T-cell (primary cell): ENCODE data around the gene TGFBI. TPM values are rescaled to one million over a fixed set of nuclear protein-coding genes. Genes with fewer than 3 reads are reported as not detected.

Source experiments
- ATAC-seq, 4 experiments: fragments of 200-7000 bp in 3 of 4; fragments of 150-1000 bp in 1 of 4; cut with Tn5 transposase; replicated peaks in 1 of 4; 1 replicate in 3 of 4; 2 replicates in 1 of 4; pipeline ENCODE4 v1.10.0; 2021; ENCODE audit warnings: moderate library complexity in 3 of 4, mild to moderate bottlenecking in 2 of 4, moderate number of reproducible peaks in 1 of 4
- CTCF ChIA-PET, 2 donors: fragments of 300-600 bp; sonication (Branson Sonifier 250); formaldehyde crosslinking; loops; one replicate each; lab custom pipeline; 2022; ENCODE audit warnings: antibody characterized with exemption in 2 of 2; lab: Charles Lee
- POLR2A ChIA-PET, 2 donors: fragments of 300-600 bp; sonication (Branson Sonifier 250); formaldehyde crosslinking; loops; one replicate each; lab custom pipeline; 2022; ENCODE audit warnings: antibody characterized with exemption in 2 of 2; lab: Charles Lee
- DNase-seq, 35 experiments: peaks; one replicate each; pipeline versions ENCODE4 v3.0.0 to v3.0.0-alpha.2; 2013 to 2023
- H3K27ac ChIP-seq: one replicate; pipeline ENCODE4 v1.5.1; 2013; ENCODE audit warnings: low read length
- H3K27me3 ChIP-seq, 2 experiments: replicated peaks in 1 of 2; 1 replicate in 1 of 2; 2 replicates in 1 of 2; pipeline versions ENCODE4 v1.6.1 to v1.7.0; 2013; ENCODE audit warnings: low read length in 1 of 2, mixed read lengths in 1 of 2; ENCODE audit not compliant: control insufficient read depth in 2 of 2, insufficient read depth in 2 of 2; ENCODE audit errors: extremely low read depth in 1 of 2
- H3K36me3 ChIP-seq, 2 donors: 1 replicate in 1 of 2; 2 replicates in 1 of 2; pipeline versions ENCODE4 v1.6.1 to v1.7.0; 2013; ENCODE audit warnings: low read length in 1 of 2; ENCODE audit not compliant: control insufficient read depth in 2 of 2, insufficient read depth in 1 of 2; ENCODE audit errors: extremely low read depth in 1 of 2
- H3K4me1 ChIP-seq, 2 experiments: 1 replicate in 1 of 2; 2 replicates in 1 of 2; pipeline versions ENCODE4 v1.6.1 to v1.7.0; 2013; ENCODE audit warnings: low read length in 2 of 2, mixed read lengths in 1 of 2; ENCODE audit not compliant: insufficient read depth in 2 of 2, control insufficient read depth in 1 of 2; ENCODE audit errors: extremely low read depth in 1 of 2
- H3K4me3 ChIP-seq, 2 donors: 1 replicate in 1 of 2; 2 replicates in 1 of 2; pipeline versions ENCODE4 v1.5.1 to v1.7.0; 2013; ENCODE audit warnings: mild to moderate bottlenecking in 2 of 2, low read length in 1 of 2, moderate library complexity in 1 of 2; ENCODE audit not compliant: control insufficient read depth in 1 of 2; ENCODE audit errors: extremely low read depth in 1 of 2
- H3K9me3 ChIP-seq: 2 replicates; pipeline ENCODE4 v1.7.0; 2013
- H3K27ac Mint-ChIP-seq, 2 donors: one replicate each; pipeline ENCODE4 v1.8.0; 2020 to 2021; ENCODE audit warnings: mild to moderate bottlenecking in 2 of 2, mixed read lengths in 2 of 2
- H3K27me3 Mint-ChIP-seq, 2 donors: one replicate each; pipeline ENCODE4 v1.8.0; 2021 to 2022; ENCODE audit warnings: mixed read lengths in 2 of 2
- H3K36me3 Mint-ChIP-seq: one replicate; pipeline ENCODE4 v1.8.0; 2021; ENCODE audit warnings: mixed read lengths
- H3K4me1 Mint-ChIP-seq, 3 donors: one replicate each; pipeline ENCODE4 v1.8.0; 2020 to 2022; ENCODE audit warnings: mixed read lengths in 3 of 3, mild to moderate bottlenecking in 1 of 3
- H3K4me3 Mint-ChIP-seq, 3 donors: one replicate each; pipeline ENCODE4 v1.8.0; 2020 to 2022; ENCODE audit warnings: mild to moderate bottlenecking in 3 of 3, mixed read lengths in 3 of 3, moderate library complexity in 3 of 3
- H3K9me3 Mint-ChIP-seq, 3 donors: one replicate each; pipeline ENCODE4 v1.8.0; 2020 to 2022; ENCODE audit warnings: mixed read lengths in 3 of 3
- WGBS: methylation state at CpG from one replicate; pipeline ENCODE4 v1.1.5; 2013; ENCODE audit warnings: missing lambda C conversion rate; ENCODE audit not compliant: insufficient coverage; 5-methylcytosine and 5-hydroxymethylcytosine counted together
- total RNA-seq, 35 experiments: library from RNA in 6 of 35; stranded (reverse) in 6 of 35; fragments of 120-200 nt in 1 of 35; gene quantifications; one replicate each; pipeline versions ENCODE4 v1.2.1 to v1.2.4 and lab custom pipeline; 2013 to 2026

TGFBI gene
- total RNA-seq, 5 donors from 2014 or later (not counting 1 experiment from before 2014, with no cell fraction given): 1.9 to 5.1 (median 2.9) TPM

DNA sequence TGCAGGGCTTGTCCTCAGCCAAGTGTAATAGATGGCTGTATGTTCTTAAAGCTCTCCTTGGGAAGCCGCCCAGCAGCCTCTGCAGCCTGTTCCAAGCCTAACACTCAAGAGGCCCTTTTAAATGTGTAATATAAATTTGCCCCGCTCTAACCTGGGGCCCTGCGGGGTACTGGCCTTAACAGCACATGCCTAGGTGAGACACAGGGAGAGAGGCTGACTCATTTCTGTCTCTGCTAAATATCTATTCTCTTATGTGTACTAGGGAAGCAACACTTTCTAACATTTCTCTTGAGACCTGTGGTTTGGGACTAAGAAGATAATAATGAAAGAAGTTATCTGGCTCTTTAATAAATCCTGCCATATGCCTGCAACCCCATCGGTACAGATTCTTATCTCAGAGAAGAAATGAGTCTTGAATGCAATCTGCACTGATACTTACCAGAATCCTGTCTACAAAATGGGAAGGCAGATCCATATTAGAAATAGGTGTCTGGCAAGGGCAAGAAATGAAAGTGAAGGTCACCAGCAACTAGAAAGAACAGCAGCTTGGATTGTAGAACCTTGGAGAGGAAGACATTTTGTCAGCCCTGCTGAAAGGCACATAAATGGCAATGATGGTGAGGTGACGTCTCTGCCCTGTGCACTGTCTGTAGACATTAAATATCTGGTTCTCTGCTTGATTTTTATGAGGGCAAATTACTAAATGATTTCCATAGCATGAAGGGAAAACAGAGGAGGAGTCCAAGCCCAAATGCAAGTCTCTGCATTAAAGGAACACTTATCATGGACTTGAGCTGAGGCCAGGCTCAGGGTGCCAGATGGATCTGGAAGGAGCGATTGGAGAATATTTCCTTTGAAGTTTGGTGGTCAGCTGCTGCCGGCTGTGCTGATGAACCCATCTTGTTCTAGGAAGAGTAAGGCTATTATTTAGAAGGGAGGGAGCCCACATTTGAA lies 14.5 kb upstream of the TGFBI start:
- Histone ChIP-seq H3K4me3 (no peak overlapping the region), H3K36me3 (no peaks in the 10 kb centered on the region), H3K27ac (no peak overlapping the region), H3K27me3 (no peaks in the 10 kb centered on the region), H3K4me1 (no peaks in the 10 kb centered on the region), H3K9me3 (no peaks in the 10 kb centered on the region)
- CTCF ChIA-PET: interaction anchor here in 1 of 2 donors (0.7 kb wide), 1 partner anchor 115 kb away, joined by 3 read pairs; no protein-coding TSS in a partner anchor
- POLR2A ChIA-PET: no interaction called here
- Mint-ChIP-seq H3K4me1 (peaks cover 0 to 7% (median 4%) of the 10 kb centered on the region in 3 donors), H3K27me3 (peaks cover 3 to 28% of the 10 kb centered on the region in 2 donors), H3K27ac (no peak overlapping the region), H3K36me3 (no peaks in the 10 kb centered on the region), H3K4me3 (no peak overlapping the region), H3K9me3 (no peaks in the 10 kb centered on the region)
- 89% methylated on average over 2 of the region's 7 CpGs for WGBS
- ATAC-seq (no peak), DNase-seq (no peak)

DNA sequence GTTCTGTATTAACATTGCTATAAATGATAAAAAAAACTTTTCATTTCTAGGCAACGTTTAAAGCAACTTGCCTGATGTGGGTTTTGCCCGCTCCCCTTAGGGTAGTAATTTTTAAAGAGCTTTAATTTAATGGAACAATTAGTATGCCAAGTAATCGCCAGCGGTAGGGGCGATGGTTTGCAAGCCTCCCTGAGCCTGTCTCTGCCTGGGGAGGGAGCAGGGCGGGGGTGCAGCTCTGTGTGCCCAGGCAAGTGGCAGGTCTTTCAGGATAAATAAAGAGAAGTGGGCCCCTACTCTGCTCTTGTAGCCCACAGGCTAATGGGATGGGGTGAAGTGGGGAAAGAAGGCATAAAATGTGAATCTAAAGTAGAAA lies 13.8 kb upstream of the TGFBI start:
- CTCF ChIA-PET: interaction anchor here in 1 of 2 donors (0.7 kb wide), 1 partner anchor 114 kb away, joined by 3 read pairs; no protein-coding TSS in a partner anchor

DNA sequence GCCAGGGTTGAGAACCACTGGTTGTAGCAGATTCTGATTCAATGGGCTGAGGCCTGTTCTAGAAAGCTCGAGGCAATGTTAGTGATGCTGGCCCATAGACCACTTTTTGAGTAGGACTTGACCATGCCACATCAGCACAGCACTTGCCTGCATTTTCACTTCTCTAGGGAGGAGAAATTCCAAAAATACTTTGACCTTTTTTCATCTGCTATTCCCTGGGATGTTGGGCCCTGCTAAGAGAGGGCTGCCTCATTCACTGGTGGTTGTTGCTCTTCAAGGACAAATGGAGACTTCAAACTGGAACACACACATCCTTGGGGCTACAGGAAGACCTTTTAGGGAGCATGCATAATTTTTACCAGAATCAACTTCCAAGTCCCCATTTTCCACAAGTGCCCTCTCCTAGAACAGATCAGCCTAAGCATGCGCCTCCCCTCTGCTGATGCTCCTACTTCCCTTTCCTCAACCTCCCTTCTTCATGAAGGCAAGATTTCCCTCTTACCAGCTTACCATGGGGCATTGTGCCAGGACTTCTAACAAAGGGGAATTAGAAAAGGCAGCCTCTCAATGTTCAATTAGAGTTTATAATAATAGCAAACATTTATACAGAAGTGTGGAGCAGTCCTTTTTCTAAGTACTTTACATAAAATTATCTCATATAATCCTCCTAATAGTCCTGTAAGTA lies 12.7 kb upstream of the TGFBI start:
- Mint-ChIP-seq H3K27me3 (peaks cover 3 to 23% of the 10 kb centered on the region in 2 donors), H3K27ac (no peak overlapping the region), H3K36me3 (no peaks in the 10 kb centered on the region), H3K4me3 (no peak overlapping the region), H3K9me3 (no peaks in the 10 kb centered on the region), H3K4me1 (peaks cover 0 to 10% (median 7%) of the 10 kb centered on the region in 3 donors)
- no peaks in the 10 kb centered on the region for H3K27me3 ChIP-seq
- H3K4me1 ChIP-seq: no peaks in the 10 kb centered on the region
- POLR2A ChIA-PET: no interaction called here
- H3K36me3 ChIP-seq: no peaks in the 10 kb centered on the region
- no peak overlapping the region for H3K27ac ChIP-seq
- ATAC-seq (no peak), DNase-seq (no peak)
- H3K9me3 ChIP-seq: no peaks in the 10 kb centered on the region
- no peak overlapping the region for H3K4me3 ChIP-seq
- CTCF ChIA-PET: no interaction called here
- no CpG with 5 or more reads among the region's 2 CpGs for WGBS

More for the DNA sequence above, 13.8 kb upstream of the TGFBI start:
- 98% methylated on average over 6 of the region's 6 CpGs for WGBS
- H3K27me3 Mint-ChIP-seq: peaks cover 3 to 26% of the 10 kb centered on the region in 2 donors
- POLR2A ChIA-PET: no interaction called here
- H3K36me3 Mint-ChIP-seq: no peaks in the 10 kb centered on the region
- peaks cover 0 to 7% (median 4%) of the 10 kb centered on the region in 3 donors for H3K4me1 Mint-ChIP-seq
- H3K9me3 Mint-ChIP-seq: no peaks in the 10 kb centered on the region
- Histone ChIP-seq H3K4me3 (no peak overlapping the region), H3K27ac (no peak overlapping the region), H3K4me1 (no peaks in the 10 kb centered on the region), H3K36me3 (no peaks in the 10 kb centered on the region), H3K27me3 (no peaks in the 10 kb centered on the region), H3K9me3 (no peaks in the 10 kb centered on the region)
- ATAC-seq (no peak), DNase-seq (no peak)
- H3K4me3 Mint-ChIP-seq: no peak overlapping the region
- no peak overlapping the region for H3K27ac Mint-ChIP-seq

GRCh38 chr5:136016945-136017530 lies 11.8 kb upstream of the TGFBI start:
- ATAC-seq: no peak
- DNase-seq: no peak
- no peak overlapping the region for H3K27ac ChIP-seq
- no peaks in the 10 kb centered on the region for H3K4me1 ChIP-seq
- peaks cover 0 to 7% (median 3%) of the 10 kb centered on the region in 3 donors for H3K4me1 Mint-ChIP-seq
- no peaks in the 10 kb centered on the region for H3K36me3 ChIP-seq
- no peaks in the 10 kb centered on the region for H3K9me3 ChIP-seq
- H3K27me3 ChIP-seq: no peaks in the 10 kb centered on the region
- no peaks in the 10 kb centered on the region for H3K9me3 Mint-ChIP-seq
- no peak overlapping the region for H3K27ac Mint-ChIP-seq
- H3K36me3 Mint-ChIP-seq: no peaks in the 10 kb centered on the region
- H3K27me3 Mint-ChIP-seq: peaks cover 3 to 25% of the 10 kb centered on the region in 2 donors
- no peak overlapping the region for H3K4me3 ChIP-seq
- 100% methylated on average over 1 of the region's 2 CpGs for WGBS
- CTCF ChIA-PET: no interaction called here
- POLR2A ChIA-PET: no interaction called here
- H3K4me3 Mint-ChIP-seq: no peak overlapping the region

DNA sequence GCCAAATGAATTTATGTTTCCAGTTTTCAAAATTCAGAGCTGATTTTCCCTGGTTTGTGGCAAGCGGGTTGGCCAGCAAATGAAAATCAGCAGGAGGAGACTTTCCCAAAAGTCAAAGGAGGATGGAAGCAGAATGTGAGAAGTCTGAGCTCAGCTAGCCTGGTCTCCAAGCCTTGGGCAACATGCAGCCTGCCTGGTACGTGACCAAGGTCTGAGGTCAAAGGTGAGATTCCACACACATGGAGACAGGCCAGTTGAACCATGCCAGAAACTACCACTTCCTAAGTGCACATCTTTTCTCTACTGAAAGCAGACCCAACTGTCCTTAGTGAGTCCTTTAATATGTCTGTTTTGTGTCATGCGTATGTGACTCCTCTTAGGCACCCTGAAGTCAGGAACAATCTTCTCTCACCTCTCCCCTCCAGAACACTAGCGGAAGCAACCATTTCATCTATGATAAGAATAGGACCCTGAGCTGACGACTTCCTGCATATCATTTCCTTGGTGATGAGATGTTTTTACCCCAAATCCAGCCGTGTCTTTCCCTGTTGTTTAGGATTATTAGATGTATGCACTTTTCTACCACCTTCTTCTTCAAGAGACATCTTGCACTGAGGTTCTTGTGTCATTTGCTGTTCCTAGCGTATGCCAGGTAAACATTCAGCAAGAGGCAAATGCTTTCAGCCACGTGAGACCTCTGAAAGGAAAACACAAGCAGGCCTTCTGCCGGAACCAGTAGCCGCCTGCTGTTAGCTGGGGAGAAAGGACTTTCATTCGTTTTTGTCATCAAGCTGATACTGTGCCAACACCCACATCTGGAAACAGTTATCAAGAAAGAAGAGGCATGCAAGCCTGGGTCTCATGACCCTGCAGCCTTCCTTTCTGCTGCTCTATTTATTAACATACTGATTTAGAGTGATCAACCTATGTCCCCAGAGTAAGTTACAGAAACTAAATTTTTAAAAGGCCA lies 9.7 kb upstream of the TGFBI start:
- no peak overlapping the region for H3K4me3 ChIP-seq
- no peak for DNase-seq
- no peaks in the 10 kb centered on the region for H3K4me1 ChIP-seq
- no peak overlapping the region for H3K27ac ChIP-seq
- Mint-ChIP-seq H3K9me3 (no peaks in the 10 kb centered on the region), H3K4me3 (no peak overlapping the region), H3K4me1 (peaks cover 0 to 6% (median 0%) of the 10 kb centered on the region in 3 donors), H3K36me3 (no peaks in the 10 kb centered on the region), H3K27ac (no peak overlapping the region), H3K27me3 (peaks cover 3 to 29% of the 10 kb centered on the region in 2 donors)
- ChIA-PET POLR2A (interaction anchor here in 1 of 2 donors (0.5 kb wide), 1 partner anchor 237 kb away, joined by 3 read pairs; no protein-coding TSS in a partner anchor), CTCF (no interaction called here)
- no peaks in the 10 kb centered on the region for H3K36me3 ChIP-seq
- H3K27me3 ChIP-seq: no peaks in the 10 kb centered on the region
- ATAC-seq: no peak
- no peaks in the 10 kb centered on the region for H3K9me3 ChIP-seq
- WGBS: 99% methylated on average over 5 of the region's 11 CpGs
